ENCODE results near the gene GRWD1. TPM values are rescaled to one million over a fixed set of nuclear protein-coding genes. Genes with fewer than 3 reads are reported as not detected.

The GRWD1 gene
- total RNA-seq, 2 donors from 2014 or later = 26.2 to 39.7 TPM

GRCh38 chr19:48471836-48472235 is 26.1 kb downstream of the GRWD1 start:
- Histone ChIP-seq H3K36me3 (peaks cover 11 to 42% of the 10 kb centered on the region in 2 donors), H3K9me3 (no peaks in the 10 kb centered on the region), H3K4me3 (no peak overlapping the region), H3K27ac (no peak overlapping the region), H3K27me3 (replicated peaks; ENCODE audit: insufficient read depth) (no peaks in the 10 kb centered on the region), H3K4me1 (replicated peaks) (peaks cover 7% of the 10 kb centered on the region)
- TF ChIP-seq CTCF (IDR thresholded peaks at IDR 0.05) (no peak), POLR2AphosphoS5 (IDR thresholded peaks at IDR 0.05) (no peak), POLR2A (IDR thresholded peaks at IDR 0.05) (no peak)
- intact Hi-C loops (cut with DNase I) = no loop called here
- no peak for DNase-seq (ENCODE audit: low spot score)
- 81% methylated on average over 4 of the region's 4 CpGs for WGBS

GRCh38 chr19:48473161-48473966 is 27.6 kb downstream of the GRWD1 start:
- Histone ChIP-seq H3K4me3 (no peak overlapping the region), H3K36me3 (peaks cover 11 to 42% of the 10 kb centered on the region in 2 donors), H3K27me3 (replicated peaks; ENCODE audit: insufficient read depth) (no peaks in the 10 kb centered on the region), H3K4me1 (replicated peaks) (peaks cover 7% of the 10 kb centered on the region), H3K27ac (no peak overlapping the region), H3K9me3 (no peaks in the 10 kb centered on the region)
- no peak for DNase-seq (ENCODE audit: low spot score)
- intact Hi-C loops (cut with DNase I) = no loop called here
- TF ChIP-seq POLR2A (IDR thresholded peaks at IDR 0.05) = no peak
- no peak for TF ChIP-seq CTCF (IDR thresholded peaks at IDR 0.05)
- TF ChIP-seq POLR2AphosphoS5 (IDR thresholded peaks at IDR 0.05) = no peak
- WGBS = 81% methylated on average over 14 of the region's 14 CpGs

GRCh38 chr19:48474084-48474592 is 28.4 kb downstream of the GRWD1 start:
- Histone ChIP-seq H3K36me3 (peaks cover 11 to 42% of the 10 kb centered on the region in 2 donors), H3K27me3 (replicated peaks; ENCODE audit: insufficient read depth) (no peaks in the 10 kb centered on the region), H3K27ac (no peak overlapping the region), H3K4me3 (no peak overlapping the region), H3K9me3 (no peaks in the 10 kb centered on the region), H3K4me1 (replicated peaks) (peaks cover 7% of the 10 kb centered on the region)
- intact Hi-C loops (cut with DNase I) = no loop called here
- 85% methylated on average over 16 of the region's 16 CpGs for WGBS
- no peak for DNase-seq (ENCODE audit: low spot score)
- TF ChIP-seq POLR2AphosphoS5 (IDR thresholded peaks at IDR 0.05) = no peak
- no peak for TF ChIP-seq CTCF (IDR thresholded peaks at IDR 0.05)
- no peak for TF ChIP-seq POLR2A (IDR thresholded peaks at IDR 0.05)

GRCh38 chr19:48475369-48476068 is 29.7 kb downstream of the GRWD1 start:
- 89% methylated on average over 13 of the region's 17 CpGs for WGBS
- Histone ChIP-seq H3K4me3 (no peak overlapping the region), H3K27ac (no peak overlapping the region), H3K27me3 (replicated peaks; ENCODE audit: insufficient read depth) (no peaks in the 10 kb centered on the region), H3K4me1 (replicated peaks) (peaks cover 3% of the 10 kb centered on the region), H3K36me3 (peaks cover 11 to 42% of the 10 kb centered on the region in 2 donors), H3K9me3 (no peaks in the 10 kb centered on the region)
- no peak for TF ChIP-seq CTCF (IDR thresholded peaks at IDR 0.05)
- TF ChIP-seq POLR2AphosphoS5 (IDR thresholded peaks at IDR 0.05) = no peak
- no peak for TF ChIP-seq POLR2A (IDR thresholded peaks at IDR 0.05)
- intact Hi-C loops (cut with DNase I) = no loop called here
- no peak for DNase-seq (ENCODE audit: low spot score)
